ENCODE results near the gene RPL31.
"Not testable (repeated sequence)": the region's sequence is repeated elsewhere in the genome, so short reads cannot be mapped to it uniquely, and the experiment has no call there.

Gene RPL31

DNA sequence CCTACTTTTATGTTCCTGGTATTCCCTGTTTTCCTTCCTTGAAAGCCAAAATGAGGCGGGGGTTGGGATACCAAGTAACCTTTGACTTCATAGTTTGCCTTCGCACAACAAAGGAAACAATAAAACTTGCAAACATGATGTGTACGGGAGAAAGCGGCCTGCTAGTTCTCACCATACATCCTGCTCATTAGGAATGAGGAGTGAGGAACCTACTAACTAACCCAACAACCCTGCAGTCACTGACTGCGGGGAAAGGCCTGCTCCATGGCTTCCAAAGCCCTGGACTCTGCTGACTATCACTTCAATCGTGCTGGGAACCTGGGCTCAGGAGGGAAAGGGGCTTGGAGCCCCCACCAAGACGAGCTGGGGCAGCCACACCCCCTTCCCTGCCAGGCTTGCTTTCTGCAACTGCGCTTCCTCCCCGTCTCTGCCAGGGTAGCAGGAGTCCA, 24.2 kb downstream of the RPL31 start:
- no peak for DNase-seq (ENCODE audit: low read depth, low spot score)

DNA sequence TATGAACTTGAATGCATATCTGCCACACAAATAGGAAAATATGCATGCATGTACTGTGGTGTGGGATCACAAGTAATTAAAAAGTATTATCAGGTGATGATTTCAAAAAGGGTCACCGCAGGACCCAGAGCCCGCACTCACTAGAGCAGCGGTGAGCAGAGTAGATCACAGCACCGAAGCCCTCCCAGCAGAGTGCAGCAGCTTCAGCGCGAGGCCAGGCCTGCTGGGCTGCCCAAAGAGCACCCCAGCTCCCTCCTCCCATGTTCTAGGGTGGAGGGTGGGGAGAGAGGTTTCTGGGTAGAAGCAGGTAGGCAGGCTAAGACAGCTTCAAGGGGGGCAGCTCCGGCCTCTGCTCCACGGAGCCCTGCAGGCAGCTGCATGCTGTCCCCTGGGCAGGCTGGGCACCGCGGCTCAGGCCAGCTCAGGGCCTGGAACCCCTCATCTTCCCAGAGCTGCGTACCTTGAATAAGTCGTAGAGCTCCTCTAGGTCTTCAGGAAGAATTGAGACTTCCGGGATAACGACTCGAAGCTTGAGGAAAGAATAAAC, 24.9 kb downstream of the RPL31 start:
- no peak for DNase-seq (ENCODE audit: low read depth, low spot score)

DNA sequence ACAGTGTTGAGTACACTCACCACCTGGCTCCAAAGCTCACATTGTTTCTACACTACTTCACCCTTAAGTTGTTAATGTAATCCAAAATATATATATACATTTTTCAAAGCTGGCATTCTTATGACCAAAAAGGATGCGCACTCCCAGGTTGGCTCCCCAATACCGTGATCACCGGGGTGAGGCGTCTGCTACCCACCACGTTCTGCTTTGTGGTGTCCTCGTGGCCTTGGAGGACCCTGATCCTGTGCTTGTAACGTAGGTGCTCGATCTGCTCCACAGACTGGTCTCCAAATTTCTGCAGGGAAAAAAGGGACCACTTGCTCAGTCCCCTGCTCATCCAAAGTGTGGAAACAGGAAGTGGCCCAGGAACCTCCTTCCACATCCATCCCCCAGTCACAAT, 25.8 kb downstream of the RPL31 start:
- DNase-seq (ENCODE audit: low read depth, low spot score), result no peak

DNA sequence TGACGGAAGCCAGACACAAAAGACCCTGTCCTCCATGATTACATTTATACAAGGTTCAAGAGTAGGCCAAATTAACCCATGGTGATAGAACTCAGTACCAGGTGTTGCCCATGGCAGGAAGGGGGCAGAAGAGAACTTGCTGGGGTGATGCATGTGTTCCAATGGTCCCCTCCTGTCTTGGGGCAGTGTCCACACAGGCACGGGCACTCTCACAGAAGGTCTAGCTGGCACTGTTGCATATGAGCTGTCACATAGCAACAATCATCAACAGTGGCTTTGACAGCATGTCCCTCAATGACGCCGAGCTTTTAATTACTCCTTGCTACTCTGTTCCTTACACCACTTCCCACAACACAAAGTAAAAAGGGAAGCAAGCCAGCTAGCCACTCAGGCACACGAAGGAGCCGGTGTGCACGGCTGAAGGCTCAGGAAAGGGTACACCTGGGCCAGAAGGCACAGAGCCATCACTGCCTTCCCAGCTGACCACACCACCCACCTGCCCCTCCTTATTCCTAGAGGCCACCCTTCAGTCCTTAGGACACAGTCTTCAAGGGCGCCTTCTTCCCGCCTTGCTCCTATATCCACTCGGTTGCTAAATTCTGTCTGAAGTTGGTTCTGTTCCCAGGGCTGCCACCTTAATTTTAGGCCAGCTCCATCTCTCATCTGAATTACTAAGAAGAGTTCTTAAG, 28.9 kb downstream of the RPL31 start:
- DNase-seq (ENCODE audit: low read depth, low spot score), result no peak

DNA sequence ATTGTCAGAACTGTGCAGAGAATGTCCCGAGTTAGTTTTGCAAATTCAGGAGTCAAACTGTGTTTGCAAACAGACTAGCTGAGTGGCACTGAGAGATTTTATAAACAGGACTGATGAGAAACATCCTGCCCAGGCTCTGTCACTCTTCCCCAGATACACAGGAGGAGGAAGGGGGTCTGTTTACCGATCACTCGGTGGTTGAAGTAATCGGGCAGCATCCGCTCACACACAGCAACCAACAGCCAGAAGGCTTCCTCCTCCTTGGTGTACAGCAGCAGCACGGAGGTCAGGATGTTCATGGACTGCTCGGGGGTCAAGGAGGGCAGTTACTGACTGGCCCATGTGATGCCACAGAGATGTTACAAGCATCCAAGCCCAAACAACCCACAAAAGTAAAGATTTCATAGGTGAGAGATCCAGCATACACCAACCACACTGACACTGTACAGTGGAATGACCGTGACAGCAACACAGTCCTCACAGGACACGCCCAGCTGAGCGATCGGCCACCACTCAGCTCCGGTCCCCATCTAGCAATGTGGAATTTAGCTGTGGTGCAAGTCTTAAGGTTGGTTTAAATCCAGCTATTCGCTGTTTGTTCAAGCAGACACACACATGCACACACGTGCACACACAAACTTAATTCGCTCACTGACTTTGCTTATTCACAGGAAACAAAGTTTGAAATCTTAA, 30.1 kb downstream of the RPL31 start:
- DNase-seq (ENCODE audit: low read depth, low spot score), result no peak

DNA sequence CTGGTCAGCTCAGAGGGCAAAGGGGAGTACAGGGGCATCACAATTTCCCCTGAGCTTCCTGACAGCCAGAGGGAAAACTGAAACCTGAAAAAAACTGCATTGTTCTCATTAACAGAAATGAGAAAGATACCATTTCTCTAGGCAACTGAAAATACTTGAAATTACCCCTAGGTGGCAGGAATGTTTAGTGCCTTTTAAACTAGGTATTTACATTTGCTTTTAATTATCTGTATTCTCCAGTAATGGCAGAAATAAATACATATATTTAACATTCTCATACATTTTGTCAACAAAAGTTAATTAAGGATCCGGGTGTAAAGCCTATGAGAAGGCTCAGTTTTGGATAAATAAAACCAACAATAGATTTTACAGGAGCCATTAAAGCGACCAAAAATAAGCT, 34.5 kb downstream of the RPL31 start:
- no peak for DNase-seq (ENCODE audit: low read depth, low spot score)

DNA sequence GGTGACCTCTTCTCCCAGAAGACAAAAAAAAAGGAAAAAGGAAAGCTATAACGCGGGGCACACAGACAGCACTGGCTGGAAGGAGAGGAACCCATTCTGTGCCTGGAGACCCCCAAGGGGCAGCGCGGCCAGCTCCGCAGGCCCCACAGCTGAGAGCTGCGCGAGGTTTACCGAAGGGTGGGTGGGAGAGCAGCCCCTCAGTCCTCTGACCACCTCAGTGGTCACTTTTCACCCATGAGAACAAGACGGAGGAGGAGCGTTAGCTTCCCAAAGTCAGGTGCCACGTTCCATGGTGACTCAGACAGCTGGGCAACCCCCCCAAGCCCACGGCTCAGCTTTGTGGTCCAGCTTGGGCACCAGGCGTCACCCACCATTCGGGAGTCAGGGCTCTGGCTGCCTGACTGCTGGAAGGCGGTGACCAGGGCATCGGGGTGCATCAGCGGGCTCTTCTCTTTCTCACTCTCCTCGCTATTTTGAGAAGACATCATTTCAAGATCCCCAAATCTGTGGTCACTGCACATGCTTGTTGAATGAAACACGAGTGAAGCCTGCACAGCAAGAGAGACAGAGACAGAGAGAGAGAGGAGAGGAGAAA, 35.2 kb downstream of the RPL31 start:
- DNase-seq (ENCODE audit: low read depth, low spot score), result no peak

DNA sequence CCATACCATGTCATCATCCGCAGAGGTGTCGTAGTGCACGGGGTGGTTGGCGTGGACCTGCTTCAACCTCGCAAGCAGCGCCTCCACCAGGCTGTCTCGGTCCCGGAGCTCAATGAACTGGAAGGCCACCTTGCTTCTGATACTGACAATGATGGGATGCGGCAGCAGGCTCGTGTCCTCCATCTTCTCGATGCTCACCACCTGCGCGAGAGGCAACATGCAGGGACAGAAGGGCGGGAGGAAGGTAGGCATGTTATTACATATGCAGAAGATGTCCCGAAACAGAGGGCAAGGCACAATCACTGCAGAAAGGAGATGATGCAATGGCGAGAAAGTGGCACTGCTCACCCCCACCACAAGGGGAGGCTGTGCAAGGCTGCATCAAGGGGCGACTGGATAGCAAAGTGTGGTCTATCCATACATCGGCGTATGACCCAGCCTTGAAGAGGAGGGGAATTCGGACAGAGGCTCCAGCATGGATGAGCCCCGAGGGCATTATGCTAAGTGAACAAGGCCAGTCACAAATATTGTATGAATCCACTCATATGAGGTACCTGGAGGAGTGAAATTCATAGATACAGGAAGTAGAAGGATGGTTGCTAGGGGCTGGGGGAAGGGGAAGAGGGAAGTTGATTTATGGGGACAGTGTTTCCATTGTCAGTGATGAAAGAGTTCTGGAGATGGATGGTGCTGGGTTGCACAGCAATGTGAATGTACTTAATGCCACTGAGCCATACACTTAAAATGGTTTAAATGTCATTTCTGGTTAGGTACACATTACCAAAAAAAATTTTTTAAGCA, 36.6 kb downstream of the RPL31 start:
- DNase-seq (ENCODE audit: low read depth, low spot score), result no peak

DNA sequence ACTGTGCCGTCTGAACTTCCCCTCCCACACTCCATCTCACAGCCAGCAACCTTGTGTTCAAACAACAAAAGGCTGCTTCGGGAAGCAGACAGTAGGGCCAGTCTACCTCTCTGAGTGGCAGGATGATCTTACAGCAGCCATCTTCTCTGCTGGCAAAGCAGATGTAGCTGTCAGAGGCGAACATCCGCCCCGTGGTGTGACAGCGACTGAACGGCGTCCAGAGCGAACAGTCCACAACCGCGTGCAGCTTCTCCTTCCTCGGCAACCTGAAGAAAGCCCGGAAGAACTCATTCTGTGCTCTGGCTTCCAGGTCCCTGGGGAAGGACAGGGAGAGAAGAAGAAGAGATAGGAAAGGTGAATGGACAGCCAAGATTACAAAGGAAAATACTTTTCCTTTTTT, 38.0 kb downstream of the RPL31 start:
- DNase-seq (ENCODE audit: low read depth, low spot score), result no peak

DNA sequence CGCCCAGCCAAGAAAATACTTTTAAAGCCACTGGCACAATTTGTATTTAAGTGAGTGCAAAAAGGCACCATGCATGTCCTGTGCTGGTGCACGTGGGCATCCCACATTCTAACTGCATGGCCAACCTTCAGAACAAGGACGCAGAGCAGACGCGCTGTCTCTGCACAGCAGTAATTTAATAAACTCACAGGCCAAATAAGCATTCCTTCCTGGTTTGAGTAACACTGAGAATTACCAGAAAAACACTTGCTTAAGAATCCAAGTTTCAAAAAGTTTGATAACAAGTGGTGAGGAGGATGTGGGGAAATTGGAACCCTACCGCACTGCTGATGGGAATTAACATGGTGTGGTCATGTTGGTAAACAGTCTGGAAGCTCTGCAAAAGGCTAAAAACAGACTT, 38.7 kb downstream of the RPL31 start:
- no peak for DNase-seq (ENCODE audit: low read depth, low spot score)

DNA sequence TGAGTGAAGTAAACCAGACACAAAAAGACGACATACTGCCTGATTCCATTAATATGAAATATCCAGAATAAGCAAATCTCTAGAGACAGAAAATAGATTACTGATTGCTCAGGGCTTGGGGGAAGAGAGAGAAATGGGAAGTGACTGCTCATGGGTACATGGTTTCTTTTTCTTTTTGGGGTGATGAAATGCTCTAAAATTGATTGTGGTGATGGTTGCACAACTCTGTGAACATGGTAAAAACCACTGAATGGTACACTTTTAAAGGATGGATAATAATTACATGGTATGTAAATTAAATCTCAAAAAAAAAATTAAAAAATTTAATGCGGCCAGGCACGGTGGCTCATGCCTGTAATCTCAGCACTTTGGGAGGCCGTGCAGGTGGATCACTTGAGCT, 39.3 kb downstream of the RPL31 start:
- DNase-seq (ENCODE audit: low read depth, low spot score), result no peak

DNA sequence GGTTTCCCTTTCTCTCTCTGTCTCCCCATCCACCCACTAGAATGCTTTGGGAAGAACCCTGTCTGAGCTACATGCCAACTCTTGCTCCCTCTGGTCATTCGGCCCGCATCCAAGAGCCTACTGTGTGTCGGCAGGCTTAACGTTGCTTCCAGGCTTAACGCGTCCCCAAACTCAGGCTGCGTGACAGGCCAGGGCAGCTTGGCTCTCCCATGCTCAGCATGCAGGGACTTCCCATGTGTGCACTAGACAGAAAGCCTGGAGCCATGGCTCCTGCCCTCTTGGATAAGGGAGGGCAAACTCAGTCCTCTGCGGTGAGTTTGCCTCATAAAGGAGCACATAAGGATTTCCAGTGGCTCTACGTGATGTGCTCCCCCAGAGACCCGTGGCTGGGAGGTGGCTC, 43.2 kb downstream of the RPL31 start:
- no peak for DNase-seq (ENCODE audit: low read depth, low spot score)

DNA sequence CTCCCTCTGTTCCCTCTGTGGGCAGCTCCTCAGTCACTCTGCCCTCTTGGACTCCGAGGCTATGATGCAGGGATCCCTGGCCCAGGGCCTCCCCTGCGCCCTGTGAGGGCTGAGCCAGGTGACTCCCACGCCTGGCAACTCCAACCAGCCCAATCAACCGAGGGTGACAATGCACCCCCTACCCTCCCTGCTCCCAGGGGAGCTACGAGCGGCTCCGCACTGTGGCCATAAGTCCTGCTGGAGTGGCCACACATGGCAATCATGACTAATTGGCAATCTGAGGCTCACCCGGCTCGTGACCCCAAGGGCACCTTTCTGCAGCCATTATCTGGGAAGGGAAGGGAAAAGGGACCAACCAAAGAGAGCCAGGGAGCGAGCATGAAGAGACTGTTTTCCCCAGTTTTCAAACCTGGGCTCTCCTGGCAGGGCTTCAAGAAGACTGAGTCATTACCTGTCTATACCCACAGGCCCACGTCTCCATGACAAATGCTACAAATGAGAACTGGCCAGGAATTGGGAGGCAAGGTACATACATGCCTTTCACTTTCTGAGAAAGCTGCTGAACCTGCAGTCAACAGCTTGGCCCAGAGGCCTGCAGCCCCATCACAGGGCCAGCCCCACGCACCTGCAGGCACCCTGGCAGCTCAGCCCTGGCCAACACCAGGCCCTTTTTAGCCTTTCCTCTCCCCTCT, 45.1 kb downstream of the RPL31 start:
- no peak for DNase-seq (ENCODE audit: low read depth, low spot score)

DNA sequence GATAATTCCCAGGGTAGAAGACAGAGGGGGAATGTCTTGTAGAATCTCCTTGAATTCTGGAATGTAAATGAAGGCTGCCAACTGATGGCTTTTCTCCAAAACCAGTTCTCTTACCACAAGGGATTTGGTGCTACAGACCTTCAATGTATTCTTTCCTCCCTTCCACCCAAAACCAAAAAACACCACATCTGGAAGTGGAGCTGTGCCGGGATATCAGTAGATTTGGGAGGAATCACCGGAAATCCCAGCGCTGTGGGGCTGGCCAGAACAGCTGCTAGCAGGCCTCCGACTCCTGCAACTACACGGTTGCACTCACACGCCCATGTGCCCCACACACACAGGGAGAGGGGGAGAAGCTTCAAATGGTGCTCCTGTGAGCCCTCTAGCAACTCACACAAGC, 45.7 kb downstream of the RPL31 start:
- no peak for DNase-seq (ENCODE audit: low read depth, low spot score)

DNA sequence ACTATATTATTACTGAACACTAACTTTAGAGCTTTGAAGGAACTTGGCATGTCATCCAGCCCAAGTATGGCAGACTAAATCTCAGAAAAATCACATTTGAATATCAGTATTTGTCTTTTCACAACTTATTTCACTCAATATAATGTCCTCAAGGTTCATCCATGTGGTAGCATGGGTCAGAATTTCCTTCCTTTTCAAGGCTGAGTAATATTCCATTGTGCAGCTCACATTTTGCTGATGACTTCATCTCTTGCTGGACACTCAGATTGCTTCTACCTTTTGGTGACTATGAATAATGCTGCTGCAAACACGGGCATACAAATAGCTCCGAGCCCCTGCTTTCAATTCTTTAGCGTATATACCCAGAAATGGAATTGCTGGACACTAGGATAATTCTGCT, 46.7 kb downstream of the RPL31 start:
- no peak for DNase-seq (ENCODE audit: low read depth, low spot score)

DNA sequence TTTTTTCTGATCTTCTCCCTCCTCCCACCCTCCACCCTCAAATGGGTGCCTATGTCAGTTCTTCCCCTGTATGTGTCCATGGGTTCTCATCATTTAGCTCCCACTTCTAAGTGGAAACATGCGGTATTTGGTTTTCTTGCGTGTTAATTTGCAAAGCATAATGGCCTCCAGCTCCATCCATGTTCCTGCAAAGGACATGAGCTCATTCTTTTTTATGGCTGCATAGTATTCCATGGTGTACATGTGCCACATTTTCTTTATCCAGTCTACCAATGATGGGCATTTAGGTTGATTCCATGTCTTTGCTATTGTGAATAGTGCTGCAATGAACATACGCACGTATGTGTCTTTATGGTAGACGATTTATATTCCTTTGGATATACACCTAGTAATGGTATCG, 48.8 kb downstream of the RPL31 start:
- DNase-seq (ENCODE audit: low read depth, low spot score), result not testable (repeated sequence)

DNA sequence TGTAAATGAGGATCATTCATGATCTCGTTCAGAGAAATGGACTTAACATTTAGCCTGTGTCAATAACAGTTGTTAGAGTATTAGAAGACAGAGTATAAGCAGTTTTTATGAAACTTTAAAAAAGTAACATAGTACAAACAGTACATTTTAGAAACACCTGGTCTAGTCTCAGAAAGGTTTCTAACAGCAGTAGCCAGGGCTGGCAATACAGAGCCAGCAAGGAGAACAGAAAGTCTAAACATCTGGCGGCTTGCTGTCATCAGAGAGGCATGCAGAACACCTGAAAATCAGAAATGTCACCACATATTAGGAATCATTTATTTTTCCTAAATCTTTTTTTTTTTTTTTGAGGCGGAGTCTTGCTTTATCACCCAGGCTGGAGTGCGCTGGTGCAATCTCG, 50.1 kb downstream of the RPL31 start:
- no peak for DNase-seq (ENCODE audit: low read depth, low spot score)

DNA sequence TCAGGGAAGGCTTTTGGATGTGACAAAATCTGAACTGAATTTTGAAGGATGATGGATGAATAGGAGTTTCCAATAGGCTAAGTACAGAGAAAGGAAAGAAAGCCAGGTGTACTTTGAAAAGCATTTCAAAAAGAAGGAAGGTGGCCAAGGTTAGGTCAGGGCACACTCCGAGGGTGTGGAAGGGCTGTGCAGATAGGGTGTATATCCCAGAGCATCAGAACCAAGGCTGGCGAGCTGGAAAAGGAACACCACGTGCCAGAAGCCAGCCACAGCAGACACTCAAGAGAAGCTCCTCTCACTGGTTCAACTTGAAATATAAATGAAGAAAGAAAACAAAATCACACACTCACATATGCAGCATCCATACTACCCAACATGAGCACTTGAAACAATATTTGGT, 51.0 kb downstream of the RPL31 start:
- DNase-seq (ENCODE audit: low read depth, low spot score), result no peak
